Prostate gland (tissue), 2 donors: Measurements from ENCODE around the gene FOXJ3.

Source experiments
- POLR2A ChIP-seq: fragments of 450-650 bp; IDR thresholded peaks from one replicate; pipeline ENCODE4 v1.6.1; 2016; ENCODE audit warnings: antibody characterized with exemption, mild to moderate bottlenecking
- POLR2AphosphoS5 ChIP-seq: sonication (generic); formaldehyde crosslinking; IDR thresholded peaks from one replicate; pipeline ENCODE4 v1.6.1; 2017; ENCODE audit warnings: antibody characterized with exemption
- TF ChIP-seq, protein P1 (sequence below), 4 experiments: fragments of 200-600 bp in 2 of 4; fragments of 450-650 bp in 2 of 4; sonication (generic) in 2 of 4; IDR thresholded peaks; 1 replicate in 3 of 4; 2 replicates in 1 of 4; pipeline ENCODE4 v1.5.1; 2016 to 2019; ENCODE audit warnings: antibody characterized with exemption in 4 of 4, mild to moderate bottlenecking in 2 of 4, moderate library complexity in 2 of 4

DNA sequence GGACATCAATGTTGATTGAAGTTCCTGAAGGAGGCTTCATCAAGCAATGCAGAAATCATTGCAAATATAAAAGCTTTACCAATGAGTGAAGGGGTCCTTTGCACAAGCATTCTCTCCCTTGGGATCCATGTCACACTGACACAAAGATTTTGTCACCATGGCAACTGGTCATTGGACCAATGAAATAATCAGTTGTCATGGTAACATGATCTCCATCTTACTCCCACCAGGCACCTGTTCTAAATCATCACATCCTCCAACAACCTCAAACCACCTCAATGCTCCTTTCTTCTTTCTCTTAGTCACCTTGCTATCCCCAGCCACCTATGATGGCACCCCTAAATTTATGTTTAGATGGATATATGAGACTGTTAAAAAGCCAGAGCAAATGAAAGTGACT is 13.5 kb upstream of the FOXJ3 start:
- TF ChIP-seq POLR2AphosphoS5 (no peak), POLR2A (no peak)
- TF ChIP-seq, protein P1, sequence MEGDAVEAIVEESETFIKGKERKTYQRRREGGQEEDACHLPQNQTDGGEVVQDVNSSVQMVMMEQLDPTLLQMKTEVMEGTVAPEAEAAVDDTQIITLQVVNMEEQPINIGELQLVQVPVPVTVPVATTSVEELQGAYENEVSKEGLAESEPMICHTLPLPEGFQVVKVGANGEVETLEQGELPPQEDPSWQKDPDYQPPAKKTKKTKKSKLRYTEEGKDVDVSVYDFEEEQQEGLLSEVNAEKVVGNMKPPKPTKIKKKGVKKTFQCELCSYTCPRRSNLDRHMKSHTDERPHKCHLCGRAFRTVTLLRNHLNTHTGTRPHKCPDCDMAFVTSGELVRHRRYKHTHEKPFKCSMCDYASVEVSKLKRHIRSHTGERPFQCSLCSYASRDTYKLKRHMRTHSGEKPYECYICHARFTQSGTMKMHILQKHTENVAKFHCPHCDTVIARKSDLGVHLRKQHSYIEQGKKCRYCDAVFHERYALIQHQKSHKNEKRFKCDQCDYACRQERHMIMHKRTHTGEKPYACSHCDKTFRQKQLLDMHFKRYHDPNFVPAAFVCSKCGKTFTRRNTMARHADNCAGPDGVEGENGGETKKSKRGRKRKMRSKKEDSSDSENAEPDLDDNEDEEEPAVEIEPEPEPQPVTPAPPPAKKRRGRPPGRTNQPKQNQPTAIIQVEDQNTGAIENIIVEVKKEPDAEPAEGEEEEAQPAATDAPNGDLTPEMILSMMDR (IDR thresholded peaks at IDR 0.05), result no peak
